H9 (cell line): ENCODE results near the gene PHTF2. TPM values are rescaled to one million over a fixed set of nuclear protein-coding genes. Genes with fewer than 3 reads are reported as not detected.

Source experiments
- DNase-seq: peaks from one replicate; pipeline ENCODE4 v3.0.0-alpha.2; 2017
- H2AFZ ChIP-seq: one replicate; pipeline ENCODE4 v1.6.1; 2013; ENCODE audit warnings: mild to moderate bottlenecking, low read length, control low read depth, moderate library complexity
- H2AK5ac ChIP-seq: 2 replicates; pipeline ENCODE4 v1.6.1; 2013; ENCODE audit warnings: low read length, control low read depth, mixed read lengths; ENCODE audit not compliant: insufficient read length
- H2BK120ac ChIP-seq: one replicate; pipeline ENCODE4 v1.6.1; 2013; ENCODE audit warnings: low read depth, mild to moderate bottlenecking, low read length, control low read depth, inconsistent platforms; ENCODE audit not compliant: poor library complexity, severe bottlenecking
- H2BK12ac ChIP-seq: 2 replicates; pipeline ENCODE4 v1.6.1; 2013; ENCODE audit warnings: low read length, control low read depth, mixed read lengths, low read depth; ENCODE audit not compliant: insufficient read length
- H2BK15ac ChIP-seq: 2 replicates; pipeline ENCODE4 v1.6.1; 2013; ENCODE audit warnings: low read depth, low read length, control low read depth
- H2BK20ac ChIP-seq: one replicate; pipeline ENCODE4 v1.6.1; 2013; ENCODE audit warnings: low read depth, mild to moderate bottlenecking, low read length, control low read depth, inconsistent platforms; ENCODE audit not compliant: poor library complexity, severe bottlenecking
- H2BK5ac ChIP-seq: 2 replicates; pipeline ENCODE4 v1.6.1; 2013; ENCODE audit warnings: low read length, control low read depth, mixed read lengths; ENCODE audit not compliant: insufficient read length
- H3K14ac ChIP-seq: 2 replicates; pipeline ENCODE4 v1.6.1; 2013; ENCODE audit warnings: low read length, control low read depth; ENCODE audit not compliant: insufficient read depth
- H3K18ac ChIP-seq: 2 replicates; pipeline ENCODE4 v1.6.1; 2013; ENCODE audit warnings: low read depth, mild to moderate bottlenecking, mixed read lengths, low read length, control low read depth; ENCODE audit not compliant: insufficient read length
- H3K23ac ChIP-seq: 2 replicates; pipeline ENCODE4 v1.6.1; 2013; ENCODE audit warnings: low read length, control low read depth, mixed read lengths, low read depth; ENCODE audit not compliant: insufficient read length
- H3K23me2 ChIP-seq: 2 replicates; pipeline ENCODE4 v1.6.1; 2013; ENCODE audit warnings: low read depth, mild to moderate bottlenecking, mixed read lengths, low read length, control low read depth; ENCODE audit not compliant: insufficient read length, poor library complexity, severe bottlenecking
- H3K27ac ChIP-seq: 2 replicates; pipeline ENCODE4 v1.5.1; 2013; ENCODE audit warnings: low read length, control low read depth, mixed read lengths, low read depth; ENCODE audit not compliant: insufficient read length
- H3K27me3 ChIP-seq: 2 replicates; pipeline ENCODE4 v1.6.1; 2013; ENCODE audit warnings: low read length, control low read depth, inconsistent platforms; ENCODE audit not compliant: insufficient read depth
- H3K4ac ChIP-seq: 2 replicates; pipeline ENCODE4 v1.6.1; 2013; ENCODE audit warnings: low read depth, mild to moderate bottlenecking, control low read depth, inconsistent platforms, low read length, moderate library complexity
- H3K4me1 ChIP-seq: 2 replicates; pipeline ENCODE4 v1.6.1; 2013; ENCODE audit warnings: low read length, control low read depth, inconsistent platforms; ENCODE audit not compliant: insufficient read depth
- H3K4me2 ChIP-seq: 2 replicates; pipeline ENCODE4 v1.6.1; 2013; ENCODE audit warnings: low read length, control low read depth, mixed read lengths; ENCODE audit not compliant: insufficient read length, insufficient read depth
- H3K56ac ChIP-seq: 2 replicates; pipeline ENCODE4 v1.6.1; 2013; ENCODE audit warnings: low read depth, mild to moderate bottlenecking, mixed read lengths, low read length, control low read depth; ENCODE audit not compliant: insufficient read length
- H3K79me1 ChIP-seq: 2 replicates; pipeline ENCODE4 v1.6.1; 2013; ENCODE audit warnings: low read depth, mild to moderate bottlenecking, moderate library complexity, low read length, control low read depth, inconsistent platforms; ENCODE audit not compliant: insufficient read depth, poor library complexity, severe bottlenecking
- H3K79me2 ChIP-seq: 2 replicates; pipeline ENCODE4 v1.6.1; 2013; ENCODE audit warnings: low read length, control low read depth, inconsistent platforms; ENCODE audit not compliant: insufficient read depth
- H3K9ac ChIP-seq: 2 replicates; pipeline ENCODE4 v1.6.1; 2013; ENCODE audit warnings: low read length, control low read depth, mixed read lengths; ENCODE audit not compliant: insufficient read length; ENCODE audit errors: extremely low read depth
- H3K9me3 ChIP-seq: one replicate; pipeline ENCODE4 v1.6.1; 2013; ENCODE audit warnings: low read depth, low read length, inconsistent platforms; ENCODE audit not compliant: control insufficient read depth
- H3T11ph ChIP-seq: one replicate; pipeline ENCODE4 v1.6.1; 2013; ENCODE audit warnings: mild to moderate bottlenecking, low read length, control low read depth, inconsistent platforms
- H4K20me1 ChIP-seq: one replicate; pipeline ENCODE4 v1.6.1; 2013; ENCODE audit not compliant: control insufficient read depth, insufficient read length, insufficient read depth
- H4K5ac ChIP-seq: 2 replicates; pipeline ENCODE4 v1.6.1; 2013; ENCODE audit warnings: low read depth, mild to moderate bottlenecking, mixed read lengths, low read length, control low read depth; ENCODE audit not compliant: insufficient read length
- H4K8ac ChIP-seq: replicated peaks from 2 replicates; pipeline ENCODE4 v1.6.1; 2013; ENCODE audit warnings: low read length, control low read depth, mixed read lengths, low read depth; ENCODE audit not compliant: insufficient read length
- H4K91ac ChIP-seq: 2 replicates; pipeline ENCODE4 v1.6.1; 2013; ENCODE audit warnings: low read depth, mild to moderate bottlenecking, moderate library complexity, mixed read lengths, low read length, control low read depth; ENCODE audit not compliant: insufficient read length
- H3K27ac Mint-ChIP-seq, 3 experiments: 2 replicates in 2 of 3; 3 replicates in 1 of 3; pipeline ENCODE4 v1.8.0; 2020 to 2021; ENCODE audit warnings: mixed read lengths in 3 of 3, mild to moderate bottlenecking in 1 of 3, moderate library complexity in 1 of 3
- H3K27me3 Mint-ChIP-seq: 2 replicates; pipeline ENCODE4 v1.8.0; 2021; ENCODE audit warnings: low read depth, mild to moderate bottlenecking, moderate library complexity, mixed read lengths
- H3K36me3 Mint-ChIP-seq, 3 experiments: 2 replicates in 2 of 3; 3 replicates in 1 of 3; pipeline ENCODE4 v1.8.0; 2020 to 2021; ENCODE audit warnings: low read depth in 3 of 3, mixed read lengths in 3 of 3; ENCODE audit not compliant: insufficient read depth in 1 of 3
- H3K4me1 Mint-ChIP-seq, 2 experiments: 2 replicates each; pipeline ENCODE4 v1.8.0; 2020; ENCODE audit warnings: mixed read lengths in 2 of 2
- H3K4me3 Mint-ChIP-seq, 2 experiments: 2 replicates in 1 of 2; 3 replicates in 1 of 2; pipeline ENCODE4 v1.8.0; 2020 to 2021; ENCODE audit warnings: mild to moderate bottlenecking in 2 of 2, mixed read lengths in 2 of 2, moderate library complexity in 1 of 2
- H3K9me3 Mint-ChIP-seq, 2 experiments: 2 replicates in 1 of 2; 3 replicates in 1 of 2; pipeline ENCODE4 v1.8.0; 2020; ENCODE audit warnings: mild to moderate bottlenecking in 2 of 2, mixed read lengths in 2 of 2, moderate library complexity in 1 of 2
- CTCF ChIP-seq: fragments of 200-600 bp; sonication (generic); conservative IDR thresholded peaks from 3 replicates; pipeline ENCODE4 v1.8.0; 2021; ENCODE audit warnings: antibody characterized with exemption, mild to moderate bottlenecking
- WGBS: extraction: QIAGEN DNeasy Blood & Tissue Kit; methylation state at CpG from one replicate; pipeline ENCODE4 v1.1.7; 2013; ENCODE audit warnings: missing lambda C conversion rate, low lambda C conversion rate, mixed read lengths; ENCODE audit not compliant: insufficient read length; ENCODE audit errors: extremely low coverage; 5-methylcytosine and 5-hydroxymethylcytosine counted together
- total RNA-seq: library from RNA; stranded (reverse); gene quantifications from 2 replicates; pipeline ENCODE4 v1.2.1, GENCODE V29; 2021

The PHTF2 gene
- total RNA-seq, 1 experiment from 2014 or later: 16.2 TPM

DNA sequence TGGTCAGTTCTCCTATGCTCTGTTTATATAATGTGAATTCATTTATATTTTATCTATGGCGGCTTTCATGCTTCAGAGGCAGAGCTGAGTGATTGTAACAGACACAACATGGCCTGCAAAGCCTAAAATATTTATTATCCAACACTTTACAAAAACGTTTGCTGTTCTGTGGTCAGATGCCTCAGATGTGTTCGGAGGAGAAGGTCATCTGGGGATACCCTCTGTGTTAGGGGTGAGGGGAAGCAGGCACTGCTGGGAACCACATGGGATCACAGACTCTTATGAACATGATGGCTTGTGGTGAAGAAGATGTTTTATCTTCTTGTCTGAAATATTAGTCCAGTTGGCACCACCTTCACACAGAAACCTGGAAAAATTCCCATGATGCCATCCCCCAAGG is 203.4 kb downstream of the PHTF2 start:
- Histone ChIP-seq H3T11ph (no peak overlapping the region), H4K8ac (no peak overlapping the region), H3K79me2 (no peaks in the 10 kb centered on the region), H3K27me3 (no peaks in the 10 kb centered on the region), H3K4me1 (no peaks in the 10 kb centered on the region), H4K20me1 (no peaks in the 10 kb centered on the region), H3K9me3 (no peaks in the 10 kb centered on the region), H4K91ac (no peak overlapping the region), H3K79me1 (no peaks in the 10 kb centered on the region), H2AFZ (no peak overlapping the region), H2BK20ac (no peak overlapping the region), H4K5ac (no peak overlapping the region), H2BK15ac (no peak overlapping the region), H3K9ac (no peak overlapping the region), H3K23me2 (no peaks in the 10 kb centered on the region), H3K14ac (no peak overlapping the region), H3K27ac (no peak overlapping the region), H2BK5ac (no peak overlapping the region), H3K56ac (no peak overlapping the region), H3K4ac (no peak overlapping the region), H3K4me2 (no peak overlapping the region), H2AK5ac (no peak overlapping the region), H3K23ac (no peak overlapping the region), H2BK120ac (no peak overlapping the region), H3K18ac (no peak overlapping the region), H2BK12ac (no peak overlapping the region)
- Mint-ChIP-seq H3K36me3 (no peaks in the 10 kb centered on the region), H3K4me1 (no peaks in the 10 kb centered on the region), H3K4me3 (no peak overlapping the region), H3K27me3 (no peaks in the 10 kb centered on the region), H3K27ac (no peak overlapping the region), H3K9me3 (peaks cover 0 to 2% of the 10 kb centered on the region in 2 experiments; a peak in 2 of 5 replicates)
- DNase-seq: no peak
- WGBS: no CpG with 5 or more reads among the region's 3 CpGs
- TF ChIP-seq CTCF: no peak
